ENCODE data around the gene KLHDC9.

GRCh38 chr1:161113915-161114314, 15.8 kb downstream of the KLHDC9 start:
- no peak for TF ChIP-seq CTCF (IDR thresholded peaks at IDR 0.05; ENCODE audit: borderline replicate concordance, extremely low read depth, low read length, poor library complexity, severe bottlenecking)
- TF ChIP-seq EZH2 (IDR thresholded peaks at IDR 0.05; ENCODE audit: borderline replicate concordance, low read depth, low read length, severe bottlenecking), result no peak
